SK-N-SH treated with all-trans-retinoic acid at 6 μM for 48 hours (cell line): ENCODE data around the gene MON2.

ENCODE experiments used
- ATAC-seq: fragments of 200-7000 bp; cut with Tn5 transposase; 3 replicates; pipeline ENCODE4 v1.9.1; 2020; ENCODE audit warnings: mild to moderate bottlenecking, moderate library complexity
- CSDC2 ChIP-seq: fragments of 250-450 bp; sonication (Bioruptor Pico); IDR thresholded peaks from 2 replicates; pipeline ENCODE4 v1.5.0; 2020; ENCODE audit warnings: mild to moderate bottlenecking, moderate library complexity
- ESRRG ChIP-seq: fragments of 250-450 bp; sonication (Bioruptor Pico); IDR thresholded peaks from 2 replicates; pipeline ENCODE4 v1.6.1; 2021; ENCODE audit warnings: mild to moderate bottlenecking
- GLIS3 ChIP-seq: fragments of 250-450 bp; sonication (Bioruptor Pico); IDR thresholded peaks from 2 replicates; pipeline ENCODE4 v1.5.0; 2020; ENCODE audit warnings: mild to moderate bottlenecking, moderate library complexity
- ISL1 ChIP-seq: fragments of 250-450 bp; sonication (Bioruptor Pico); IDR thresholded peaks from 2 replicates; pipeline ENCODE4 v2.1.2; 2022; ENCODE audit warnings: mild to moderate bottlenecking, moderate library complexity
- PPARA ChIP-seq: fragments of 250-450 bp; sonication (Bioruptor Pico); IDR thresholded peaks from 2 replicates; pipeline ENCODE4 v1.5.0; 2020; ENCODE audit warnings: mild to moderate bottlenecking, borderline replicate concordance
- RARB ChIP-seq: fragments of 250-450 bp; sonication (Bioruptor Pico); IDR thresholded peaks from 2 replicates; pipeline ENCODE4 v1.8.0; 2021; ENCODE audit warnings: mild to moderate bottlenecking, moderate library complexity
- SNAI2 ChIP-seq: fragments of 250-450 bp; sonication (Bioruptor Pico); IDR thresholded peaks from 2 replicates; pipeline ENCODE4 v1.5.0; 2020; ENCODE audit warnings: mild to moderate bottlenecking, moderate library complexity
- TCF4 ChIP-seq: fragments of 250-450 bp; sonication (Bioruptor Pico); IDR thresholded peaks from 2 replicates; pipeline ENCODE4 v1.8.0; 2021; ENCODE audit warnings: mild to moderate bottlenecking, moderate library complexity, borderline replicate concordance
- ZC3H10 ChIP-seq: fragments of 250-450 bp; sonication (Bioruptor Pico); IDR thresholded peaks from 2 replicates; pipeline ENCODE4 v1.5.1; 2021; ENCODE audit warnings: mild to moderate bottlenecking, moderate library complexity
- ZFP3 ChIP-seq: fragments of 250-450 bp; sonication (Bioruptor Pico); IDR thresholded peaks from 2 replicates; pipeline ENCODE4 v1.5.0; 2020; ENCODE audit warnings: mild to moderate bottlenecking, moderate library complexity
- ZFP30 ChIP-seq: fragments of 450-650 bp; formaldehyde crosslinking; IDR thresholded peaks from 2 replicates; pipeline ENCODE4 v1.5.0; 2022; ENCODE audit warnings: mild to moderate bottlenecking, moderate library complexity
- ZNF565 ChIP-seq: fragments of 450-650 bp; formaldehyde crosslinking; conservative IDR thresholded peaks from 2 replicates; pipeline ENCODE4 v1.5.0; 2020; ENCODE audit warnings: low read depth, mild to moderate bottlenecking, moderate library complexity
- ZNF70 ChIP-seq: fragments of 450-650 bp; formaldehyde crosslinking; IDR thresholded peaks from 2 replicates; pipeline ENCODE4 v1.5.0; 2020; ENCODE audit warnings: mild to moderate bottlenecking, moderate library complexity
- TF ChIP-seq, protein P1 (sequence below): fragments of 250-450 bp; sonication (Bioruptor Pico); IDR thresholded peaks from 2 replicates; pipeline ENCODE4 v1.5.1; 2020; ENCODE audit warnings: low read depth, mild to moderate bottlenecking, moderate library complexity
- TF ChIP-seq, protein P2 (sequence below): fragments of 250-450 bp; sonication (Bioruptor Pico); IDR thresholded peaks from 2 replicates; pipeline ENCODE4 v1.8.0; 2020; ENCODE audit warnings: mild to moderate bottlenecking, moderate library complexity, borderline replicate concordance
- TF ChIP-seq, protein P3 (sequence below): fragments of 250-450 bp; sonication (Bioruptor Pico); IDR thresholded peaks from 2 replicates; pipeline ENCODE4 v1.5.0; 2020; ENCODE audit warnings: mild to moderate bottlenecking, moderate library complexity
- TF ChIP-seq, protein P4 (sequence below): fragments of 250-450 bp; sonication (Bioruptor Pico); IDR thresholded peaks from 2 replicates; pipeline ENCODE4 v1.5.1; 2021; ENCODE audit warnings: mild to moderate bottlenecking, moderate library complexity

The MON2 gene

DNA sequence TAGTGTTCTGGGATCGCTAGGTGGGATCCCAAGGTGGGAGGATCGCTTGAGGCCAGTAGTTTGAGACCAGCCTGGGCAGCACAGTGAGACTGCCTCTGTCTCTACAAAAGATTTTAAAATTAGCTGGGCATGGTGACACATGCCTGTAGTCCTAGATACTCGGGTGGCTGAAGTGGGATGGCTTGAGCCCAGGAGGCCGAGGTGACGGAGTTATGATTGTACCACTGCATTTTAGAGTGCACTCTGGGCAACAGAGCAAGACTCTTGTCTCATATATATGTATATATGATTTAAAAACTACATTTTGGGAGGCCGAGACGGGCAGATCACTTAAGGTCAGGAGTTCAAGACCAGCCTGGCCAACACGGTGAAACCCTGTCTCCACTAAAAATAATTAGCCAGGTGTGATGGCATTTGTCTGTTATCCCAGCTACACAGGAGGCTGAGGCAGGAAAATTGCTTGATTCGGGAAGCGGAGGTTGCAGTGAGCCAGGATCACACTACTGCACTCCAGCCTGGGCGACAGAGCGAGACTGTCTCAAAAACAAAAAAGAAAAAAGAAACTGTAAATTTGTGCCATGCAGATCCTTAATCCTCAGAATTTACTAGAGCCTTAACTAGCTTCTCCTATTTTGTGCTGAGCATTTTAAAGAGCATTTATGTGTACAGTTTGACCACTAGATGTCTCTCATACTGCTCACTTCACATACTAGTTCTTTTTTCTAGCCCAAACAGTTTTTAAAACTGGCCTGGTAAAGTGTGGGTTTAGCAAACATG lies 114.8 kb downstream of the MON2 start (continued):
- TF ChIP-seq, protein P1, sequence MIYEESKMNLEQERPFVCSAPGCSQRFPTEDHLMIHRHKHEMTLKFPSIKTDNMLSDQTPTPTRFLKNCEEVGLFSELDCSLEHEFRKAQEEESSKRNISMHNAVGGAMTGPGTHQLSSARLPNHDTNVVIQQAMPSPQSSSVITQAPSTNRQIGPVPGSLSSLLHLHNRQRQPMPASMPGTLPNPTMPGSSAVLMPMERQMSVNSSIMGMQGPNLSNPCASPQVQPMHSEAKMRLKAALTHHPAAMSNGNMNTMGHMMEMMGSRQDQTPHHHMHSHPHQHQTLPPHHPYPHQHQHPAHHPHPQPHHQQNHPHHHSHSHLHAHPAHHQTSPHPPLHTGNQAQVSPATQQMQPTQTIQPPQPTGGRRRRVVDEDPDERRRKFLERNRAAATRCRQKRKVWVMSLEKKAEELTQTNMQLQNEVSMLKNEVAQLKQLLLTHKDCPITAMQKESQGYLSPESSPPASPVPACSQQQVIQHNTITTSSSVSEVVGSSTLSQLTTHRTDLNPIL (CRISPR knock-in tag) = no peak

DNA sequence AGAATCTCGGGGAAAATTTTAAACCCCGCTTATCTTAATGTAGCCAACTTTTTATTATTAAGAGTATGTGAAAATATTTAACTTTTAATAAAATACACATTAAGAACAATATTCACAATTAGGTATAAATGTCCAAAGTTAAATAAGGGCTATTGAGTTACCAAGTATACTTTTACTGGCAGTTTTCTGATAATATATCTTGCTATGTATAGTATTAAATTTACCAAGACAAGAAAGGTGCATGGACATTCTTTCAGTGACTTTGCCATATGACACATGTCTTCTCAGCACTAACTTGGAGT lies 115.4 kb downstream of the MON2 start:
- no peak for TF ChIP-seq RARB (CRISPR knock-in tag)
- TF ChIP-seq, protein P1 (CRISPR knock-in tag) = no peak
- TF ChIP-seq, protein P2, sequence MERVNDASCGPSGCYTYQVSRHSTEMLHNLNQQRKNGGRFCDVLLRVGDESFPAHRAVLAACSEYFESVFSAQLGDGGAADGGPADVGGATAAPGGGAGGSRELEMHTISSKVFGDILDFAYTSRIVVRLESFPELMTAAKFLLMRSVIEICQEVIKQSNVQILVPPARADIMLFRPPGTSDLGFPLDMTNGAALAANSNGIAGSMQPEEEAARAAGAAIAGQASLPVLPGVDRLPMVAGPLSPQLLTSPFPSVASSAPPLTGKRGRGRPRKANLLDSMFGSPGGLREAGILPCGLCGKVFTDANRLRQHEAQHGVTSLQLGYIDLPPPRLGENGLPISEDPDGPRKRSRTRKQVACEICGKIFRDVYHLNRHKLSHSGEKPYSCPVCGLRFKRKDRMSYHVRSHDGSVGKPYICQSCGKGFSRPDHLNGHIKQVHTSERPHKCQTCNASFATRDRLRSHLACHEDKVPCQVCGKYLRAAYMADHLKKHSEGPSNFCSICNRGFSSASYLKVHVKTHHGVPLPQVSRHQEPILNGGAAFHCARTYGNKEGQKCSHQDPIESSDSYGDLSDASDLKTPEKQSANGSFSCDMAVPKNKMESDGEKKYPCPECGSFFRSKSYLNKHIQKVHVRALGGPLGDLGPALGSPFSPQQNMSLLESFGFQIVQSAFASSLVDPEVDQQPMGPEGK (CRISPR knock-in tag) = no peak
- TF ChIP-seq ZC3H10 (CRISPR knock-in tag) = no peak
- TF ChIP-seq ZNF565 (CRISPR knock-in tag) = no peak
- TF ChIP-seq ISL1 (CRISPR knock-in tag) = no peak
- no peak for TF ChIP-seq TCF4 (CRISPR knock-in tag)
- no peak for ATAC-seq

DNA sequence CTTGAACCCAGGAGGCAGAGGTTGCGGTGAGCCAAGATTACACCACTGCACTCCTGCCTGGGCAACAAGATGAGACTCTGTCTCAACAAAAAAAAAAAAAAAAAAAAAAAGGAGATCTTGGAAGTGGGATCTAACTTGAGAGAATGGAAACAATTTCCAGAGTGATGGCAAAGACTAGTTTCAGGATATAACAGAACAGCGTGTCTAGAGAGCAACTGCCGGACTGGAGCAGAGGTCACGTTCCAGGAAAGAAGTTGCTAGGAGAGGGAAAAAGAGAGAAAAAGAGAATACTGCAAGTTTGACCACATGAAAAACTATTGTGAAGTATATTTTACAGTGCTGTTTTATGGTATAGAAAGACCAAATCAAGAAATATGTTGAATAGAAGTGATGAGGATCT lies 118.0 kb downstream of the MON2 start:
- TF ChIP-seq GLIS3 = no peak
- TF ChIP-seq PPARA (CRISPR knock-in tag) = no peak
- no peak for TF ChIP-seq ESRRG (CRISPR knock-in tag)
- no peak for TF ChIP-seq TCF4 (CRISPR knock-in tag)
- TF ChIP-seq, protein P3, sequence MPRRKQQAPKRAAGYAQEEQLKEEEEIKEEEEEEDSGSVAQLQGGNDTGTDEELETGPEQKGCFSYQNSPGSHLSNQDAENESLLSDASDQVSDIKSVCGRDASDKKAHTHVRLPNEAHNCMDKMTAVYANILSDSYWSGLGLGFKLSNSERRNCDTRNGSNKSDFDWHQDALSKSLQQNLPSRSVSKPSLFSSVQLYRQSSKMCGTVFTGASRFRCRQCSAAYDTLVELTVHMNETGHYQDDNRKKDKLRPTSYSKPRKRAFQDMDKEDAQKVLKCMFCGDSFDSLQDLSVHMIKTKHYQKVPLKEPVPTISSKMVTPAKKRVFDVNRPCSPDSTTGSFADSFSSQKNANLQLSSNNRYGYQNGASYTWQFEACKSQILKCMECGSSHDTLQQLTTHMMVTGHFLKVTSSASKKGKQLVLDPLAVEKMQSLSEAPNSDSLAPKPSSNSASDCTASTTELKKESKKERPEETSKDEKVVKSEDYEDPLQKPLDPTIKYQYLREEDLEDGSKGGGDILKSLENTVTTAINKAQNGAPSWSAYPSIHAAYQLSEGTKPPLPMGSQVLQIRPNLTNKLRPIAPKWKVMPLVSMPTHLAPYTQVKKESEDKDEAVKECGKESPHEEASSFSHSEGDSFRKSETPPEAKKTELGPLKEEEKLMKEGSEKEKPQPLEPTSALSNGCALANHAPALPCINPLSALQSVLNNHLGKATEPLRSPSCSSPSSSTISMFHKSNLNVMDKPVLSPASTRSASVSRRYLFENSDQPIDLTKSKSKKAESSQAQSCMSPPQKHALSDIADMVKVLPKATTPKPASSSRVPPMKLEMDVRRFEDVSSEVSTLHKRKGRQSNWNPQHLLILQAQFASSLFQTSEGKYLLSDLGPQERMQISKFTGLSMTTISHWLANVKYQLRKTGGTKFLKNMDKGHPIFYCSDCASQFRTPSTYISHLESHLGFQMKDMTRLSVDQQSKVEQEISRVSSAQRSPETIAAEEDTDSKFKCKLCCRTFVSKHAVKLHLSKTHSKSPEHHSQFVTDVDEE (CRISPR knock-in tag) = no peak
- TF ChIP-seq, protein P4, sequence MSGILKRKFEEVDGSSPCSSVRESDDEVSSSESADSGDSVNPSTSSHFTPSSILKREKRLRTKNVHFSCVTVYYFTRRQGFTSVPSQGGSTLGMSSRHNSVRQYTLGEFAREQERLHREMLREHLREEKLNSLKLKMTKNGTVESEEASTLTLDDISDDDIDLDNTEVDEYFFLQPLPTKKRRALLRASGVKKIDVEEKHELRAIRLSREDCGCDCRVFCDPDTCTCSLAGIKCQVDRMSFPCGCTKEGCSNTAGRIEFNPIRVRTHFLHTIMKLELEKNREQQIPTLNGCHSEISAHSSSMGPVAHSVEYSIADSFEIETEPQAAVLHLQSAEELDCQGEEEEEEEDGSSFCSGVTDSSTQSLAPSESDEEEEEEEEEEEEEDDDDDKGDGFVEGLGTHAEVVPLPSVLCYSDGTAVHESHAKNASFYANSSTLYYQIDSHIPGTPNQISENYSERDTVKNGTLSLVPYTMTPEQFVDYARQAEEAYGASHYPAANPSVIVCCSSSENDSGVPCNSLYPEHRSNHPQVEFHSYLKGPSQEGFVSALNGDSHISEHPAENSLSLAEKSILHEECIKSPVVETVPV (CRISPR knock-in tag) = no peak
- TF ChIP-seq ZC3H10 (CRISPR knock-in tag) = no peak
- no peak for TF ChIP-seq ZFP30 (CRISPR knock-in tag)
- TF ChIP-seq, protein P2 (CRISPR knock-in tag) = no peak
- TF ChIP-seq ZNF70 (CRISPR knock-in tag) = no peak
- TF ChIP-seq SNAI2 (CRISPR knock-in tag) = no peak
- no peak for ATAC-seq

DNA sequence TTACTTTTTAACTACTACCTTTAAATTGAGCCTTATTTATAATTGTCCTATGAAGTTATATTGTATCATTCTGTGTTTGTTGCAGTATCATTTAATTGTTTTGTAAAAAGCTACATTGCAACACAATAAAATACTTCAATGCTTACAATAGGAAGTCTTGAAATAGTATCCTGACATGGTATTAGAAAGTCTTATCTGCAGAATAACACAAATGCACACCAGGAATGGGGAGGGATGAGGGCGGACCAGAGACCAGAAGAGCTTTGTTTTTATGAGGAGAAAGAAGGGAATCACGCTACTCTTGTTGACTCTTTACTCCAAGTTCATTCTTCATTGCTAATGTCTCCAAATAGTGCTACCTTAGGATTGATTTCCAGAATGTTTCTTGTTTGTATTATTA lies 120.2 kb downstream of the MON2 start:
- ATAC-seq = no peak
- TF ChIP-seq ESRRG (CRISPR knock-in tag) (no peak), CSDC2 (CRISPR knock-in tag) (no peak), PPARA (CRISPR knock-in tag) (no peak), ZFP3 (CRISPR knock-in tag) (no peak)
- TF ChIP-seq, protein P2 (CRISPR knock-in tag) = no peak
